ENCODE results near the gene WWOX.

WWOX gene

DNA sequence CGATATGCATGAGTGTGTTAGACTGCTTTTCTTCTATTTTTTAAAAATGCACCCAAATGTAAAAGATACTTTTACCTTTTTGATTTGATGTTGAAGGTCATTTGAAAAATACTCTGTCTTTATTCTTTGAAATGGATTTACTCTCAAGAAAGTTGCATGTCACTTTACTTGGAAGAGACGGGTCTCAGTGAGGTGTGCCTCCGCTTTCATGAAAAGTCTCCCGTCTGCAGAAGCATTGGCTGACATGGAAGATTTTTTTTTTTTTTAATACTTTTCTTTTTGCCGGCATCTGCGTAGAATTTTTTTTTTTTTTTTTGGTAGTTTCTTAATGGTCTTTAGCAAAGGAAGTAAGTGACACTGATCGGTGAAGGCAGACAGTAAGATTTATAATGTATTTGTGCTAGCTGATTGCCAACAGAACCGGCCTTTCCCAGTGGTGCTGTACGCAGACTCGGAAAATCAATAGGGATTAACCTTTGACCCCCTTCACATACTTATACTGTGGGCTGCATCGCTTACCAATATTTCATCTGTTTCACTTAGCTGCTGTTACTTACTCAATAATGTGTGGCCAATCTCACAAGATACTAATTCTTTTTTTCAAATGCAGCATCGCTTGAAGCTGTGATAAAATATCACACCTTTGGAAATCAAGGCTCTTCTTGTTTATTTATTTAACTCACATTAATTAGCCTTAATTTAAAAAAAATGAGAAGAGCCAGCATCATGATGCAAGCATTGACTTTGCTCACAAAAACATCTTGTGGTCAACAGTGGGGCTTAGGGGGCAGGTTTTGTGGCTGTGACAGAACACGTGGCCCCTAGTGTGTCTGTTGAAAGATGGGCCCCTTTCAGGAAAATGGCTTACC is 383.9 kb downstream of the WWOX start:
- Mint-ChIP-seq H3K9me3 (no peaks in the 10 kb centered on the region), H3K27ac (no peak overlapping the region), H3K36me3 (ENCODE audit: low read depth) (no peaks in the 10 kb centered on the region), H3K27me3 (ENCODE audit: low read depth) (no peaks in the 10 kb centered on the region), H3K4me3 (no peak overlapping the region), H3K4me1 (ENCODE audit: low read depth) (no peaks in the 10 kb centered on the region)
- no peak for DNase-seq (ENCODE audit: low spot score)

DNA sequence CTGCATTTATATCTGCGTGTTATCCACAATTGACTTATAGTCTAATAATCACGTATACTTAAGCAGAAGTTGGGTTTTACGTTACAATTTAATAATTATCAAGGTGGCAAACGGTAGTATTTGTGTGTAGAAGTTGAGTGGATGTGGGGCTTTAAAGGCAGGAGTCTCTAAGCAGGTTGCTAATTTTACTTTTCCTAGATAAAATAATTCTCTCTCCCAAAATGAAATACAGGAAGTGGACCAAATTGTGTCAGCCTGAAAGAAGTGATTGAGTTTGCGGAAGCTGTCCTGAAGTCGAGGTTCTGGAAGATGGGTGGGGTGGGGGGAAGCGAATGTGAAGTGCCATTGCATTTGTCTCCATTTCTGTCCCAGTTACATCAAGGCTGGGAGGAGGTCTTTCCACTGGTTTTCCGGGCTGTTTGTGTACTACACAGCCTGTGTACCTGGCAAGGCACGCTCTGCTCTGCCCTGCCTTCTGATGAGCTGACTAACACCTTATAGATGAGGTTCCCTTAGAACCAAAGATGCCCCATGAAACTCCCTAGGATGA is 385.1 kb downstream of the WWOX start:
- Mint-ChIP-seq H3K27ac (no peak overlapping the region), H3K4me3 (no peak overlapping the region), H3K36me3 (ENCODE audit: low read depth) (no peaks in the 10 kb centered on the region)

DNA sequence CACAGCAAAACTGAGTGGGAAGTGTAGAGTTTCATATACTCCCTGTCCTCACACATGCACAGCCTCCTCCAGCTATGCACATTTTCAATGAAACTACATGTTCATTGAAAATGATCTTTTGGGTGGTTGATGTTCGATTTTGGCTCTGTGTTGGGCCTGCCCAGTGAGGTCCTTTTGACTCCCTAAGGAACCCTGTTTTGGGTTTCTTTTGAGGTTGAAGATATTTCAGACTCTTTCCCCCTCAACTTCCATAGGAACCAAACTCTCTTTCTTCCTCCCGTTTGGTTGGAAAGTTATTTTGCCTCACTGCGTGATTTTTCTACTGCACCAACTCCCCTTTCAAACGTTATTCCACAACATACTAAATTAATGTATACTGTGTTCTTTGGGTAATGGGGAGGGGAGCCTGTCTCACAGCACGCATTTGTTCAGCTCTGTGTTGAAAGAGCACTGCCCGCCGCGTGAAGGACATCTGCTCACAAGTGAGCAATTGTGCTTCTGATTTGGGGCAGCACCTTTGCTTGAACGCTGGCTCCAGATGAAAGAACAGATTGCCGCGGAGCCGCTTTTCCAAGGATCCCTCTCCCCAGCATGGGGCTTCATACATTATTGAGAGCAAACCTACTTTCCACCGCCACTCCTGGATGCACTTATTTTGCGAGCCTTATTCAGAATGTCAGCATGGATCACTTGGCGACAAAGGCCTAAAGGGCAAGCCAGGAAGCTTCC is 385.9 kb downstream of the WWOX start:
- Mint-ChIP-seq H3K4me3 (no peak overlapping the region), H3K27ac (no peak overlapping the region)

More for the DNA sequence above, 385.1 kb downstream of the WWOX start:
- Mint-ChIP-seq H3K4me1 (ENCODE audit: low read depth) (no peaks in the 10 kb centered on the region), H3K9me3 (no peaks in the 10 kb centered on the region), H3K27me3 (ENCODE audit: low read depth) (no peaks in the 10 kb centered on the region)
- DNase-seq (ENCODE audit: low spot score), result no peak

DNA sequence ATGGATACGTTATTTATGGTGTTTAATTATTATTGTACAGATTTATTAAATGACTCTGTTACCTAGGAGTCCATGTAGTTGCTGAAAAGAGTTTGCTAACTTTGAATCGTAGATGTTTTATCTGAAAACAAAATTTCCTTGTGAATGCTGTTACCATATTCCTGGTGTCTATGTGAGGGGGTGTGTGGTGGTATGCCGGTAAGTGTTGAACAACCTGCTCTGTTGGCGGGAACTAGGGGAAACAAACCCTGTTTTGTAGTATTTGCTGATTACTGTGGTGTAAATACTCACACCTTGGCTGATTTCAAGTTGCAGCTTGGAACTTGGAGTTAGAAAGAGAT is 386.4 kb downstream of the WWOX start:
- no peak for DNase-seq (ENCODE audit: low spot score)
- Mint-ChIP-seq H3K27ac (no peak overlapping the region), H3K36me3 (ENCODE audit: low read depth) (no peaks in the 10 kb centered on the region), H3K4me1 (ENCODE audit: low read depth) (no peaks in the 10 kb centered on the region), H3K27me3 (ENCODE audit: low read depth) (no peaks in the 10 kb centered on the region), H3K4me3 (no peak overlapping the region), H3K9me3 (no peaks in the 10 kb centered on the region)

More for the DNA sequence above, 385.9 kb downstream of the WWOX start:
- Mint-ChIP-seq H3K27me3 (ENCODE audit: low read depth) (no peaks in the 10 kb centered on the region), H3K4me1 (ENCODE audit: low read depth) (no peaks in the 10 kb centered on the region), H3K9me3 (no peaks in the 10 kb centered on the region), H3K36me3 (ENCODE audit: low read depth) (no peaks in the 10 kb centered on the region)
- no peak for DNase-seq (ENCODE audit: low spot score)

DNA sequence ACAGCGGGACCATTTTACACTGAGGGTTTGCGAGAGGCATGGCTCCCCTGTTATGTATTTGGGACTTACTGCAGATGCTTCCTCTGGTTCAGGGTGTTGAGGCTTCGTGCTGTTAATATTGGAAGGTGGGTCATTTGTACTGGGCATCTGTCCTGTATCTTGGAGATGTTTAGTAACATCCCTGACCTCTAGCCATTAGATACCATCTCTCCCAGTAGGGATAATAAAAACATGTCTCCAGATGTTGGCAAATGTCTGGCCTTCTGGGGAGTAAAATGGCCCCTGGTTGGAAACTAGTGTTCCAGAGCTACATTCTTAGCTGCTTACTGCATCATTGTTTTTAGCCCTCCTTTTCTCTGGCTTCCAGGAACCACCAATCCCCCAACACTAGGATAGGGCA is 388.0 kb downstream of the WWOX start:
- H3K27me3 Mint-ChIP-seq (ENCODE audit: low read depth), result no peaks in the 10 kb centered on the region
- H3K4me3 Mint-ChIP-seq, result no peak overlapping the region
- DNase-seq (ENCODE audit: low spot score), result no peak

DNA sequence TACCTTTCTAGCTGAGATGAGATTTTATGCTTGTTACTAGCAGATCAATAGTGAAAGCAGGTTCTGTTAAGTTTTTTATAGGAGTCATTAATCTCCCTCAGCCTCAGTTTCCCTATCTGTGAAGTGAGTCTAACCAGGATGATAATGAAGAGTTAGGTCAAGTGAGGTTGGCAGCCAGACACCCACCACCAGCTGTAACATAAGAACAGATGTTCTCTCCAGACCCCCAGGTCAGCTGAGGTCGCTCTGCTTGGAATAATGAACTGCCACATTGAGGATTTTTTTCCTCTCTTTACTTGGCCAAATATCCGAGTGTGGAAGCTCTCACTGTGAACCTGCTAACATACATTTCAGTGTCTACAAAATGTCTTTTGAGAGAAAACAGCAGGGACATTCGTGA is 389.6 kb downstream of the WWOX start:
- no peak for DNase-seq (ENCODE audit: low spot score)
- Mint-ChIP-seq H3K36me3 (ENCODE audit: low read depth) (no peaks in the 10 kb centered on the region), H3K4me1 (ENCODE audit: low read depth) (no peaks in the 10 kb centered on the region), H3K9me3 (no peaks in the 10 kb centered on the region), H3K4me3 (no peak overlapping the region), H3K27ac (no peak overlapping the region), H3K27me3 (ENCODE audit: low read depth) (no peaks in the 10 kb centered on the region)

More for the DNA sequence above, 388.0 kb downstream of the WWOX start:
- Mint-ChIP-seq H3K27ac (no peak overlapping the region), H3K4me1 (ENCODE audit: low read depth) (no peaks in the 10 kb centered on the region), H3K36me3 (ENCODE audit: low read depth) (no peaks in the 10 kb centered on the region), H3K9me3 (no peaks in the 10 kb centered on the region)

DNA sequence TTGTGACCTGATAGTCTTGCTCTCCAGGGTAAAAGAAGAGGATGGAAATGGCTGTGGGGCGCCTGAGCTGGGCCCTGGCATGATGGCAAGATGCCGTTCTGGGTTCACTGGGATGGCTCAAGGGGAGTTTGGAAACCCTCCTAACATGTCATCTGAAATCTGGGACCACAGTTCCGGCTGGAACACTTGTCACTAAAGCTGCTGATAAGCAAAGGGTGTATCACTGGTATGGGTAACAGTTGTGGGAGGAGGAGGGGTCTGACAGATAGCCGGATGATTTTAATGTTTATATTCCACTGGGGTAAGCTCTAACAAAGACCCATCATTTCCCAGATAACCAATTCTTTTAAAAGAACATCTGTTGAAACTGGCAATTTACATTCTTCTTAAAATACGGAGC is 390.2 kb downstream of the WWOX start:
- no peak for DNase-seq (ENCODE audit: low spot score)
- no peaks in the 10 kb centered on the region for H3K27me3 Mint-ChIP-seq (ENCODE audit: low read depth)
- no peaks in the 10 kb centered on the region for H3K9me3 Mint-ChIP-seq
- H3K27ac Mint-ChIP-seq, result no peak overlapping the region
- H3K36me3 Mint-ChIP-seq (ENCODE audit: low read depth), result no peaks in the 10 kb centered on the region
- no peaks in the 10 kb centered on the region for H3K4me1 Mint-ChIP-seq (ENCODE audit: low read depth)
- H3K4me3 Mint-ChIP-seq, result no peak overlapping the region

DNA sequence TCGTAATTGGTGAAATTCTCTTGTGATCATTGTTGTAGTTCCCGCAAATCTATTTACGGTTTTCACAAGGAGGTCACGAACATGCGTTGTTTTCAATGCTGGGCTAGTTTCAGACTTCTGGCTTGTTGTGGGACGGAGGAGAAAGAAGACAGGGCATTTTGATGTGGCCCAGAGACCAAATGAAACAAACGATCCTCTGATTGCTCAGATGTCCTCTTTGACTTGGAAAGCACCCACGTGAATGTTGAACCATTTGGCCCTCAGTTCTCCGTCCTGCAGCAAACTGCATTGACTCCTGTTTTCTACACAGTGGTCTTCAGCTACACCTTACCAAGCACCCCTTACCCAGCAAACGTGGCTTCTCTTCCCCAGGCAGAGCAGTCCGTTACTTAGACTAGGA is 391.0 kb downstream of the WWOX start:
- Mint-ChIP-seq H3K9me3 (no peaks in the 10 kb centered on the region), H3K4me3 (no peak overlapping the region), H3K36me3 (ENCODE audit: low read depth) (no peaks in the 10 kb centered on the region), H3K27me3 (ENCODE audit: low read depth) (no peaks in the 10 kb centered on the region), H3K4me1 (ENCODE audit: low read depth) (no peaks in the 10 kb centered on the region), H3K27ac (no peak overlapping the region)
- DNase-seq (ENCODE audit: low spot score), result no peak

DNA sequence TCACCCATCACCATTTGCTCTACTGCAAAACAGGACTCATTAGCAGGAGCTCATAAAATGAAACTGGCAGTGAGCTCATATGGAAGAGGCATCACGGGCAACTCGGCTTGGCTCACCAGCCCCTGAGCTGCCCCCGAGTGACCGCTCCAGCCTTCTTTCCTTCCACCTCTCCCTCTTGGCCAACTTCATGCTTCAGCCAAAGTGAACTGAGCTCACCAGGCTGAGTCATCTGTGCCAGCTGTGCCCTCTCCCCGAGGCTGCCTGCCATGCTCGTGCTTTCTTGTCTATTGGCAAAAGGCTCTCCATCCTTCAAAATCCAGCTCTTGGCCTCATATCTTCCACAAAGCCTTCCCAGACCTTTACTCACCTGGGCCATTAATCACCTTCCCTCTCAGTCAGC is 391.4 kb downstream of the WWOX start:
- Mint-ChIP-seq H3K4me1 (ENCODE audit: low read depth) (no peaks in the 10 kb centered on the region), H3K27ac (no peak overlapping the region), H3K4me3 (no peak overlapping the region), H3K36me3 (ENCODE audit: low read depth) (no peaks in the 10 kb centered on the region), H3K27me3 (ENCODE audit: low read depth) (no peaks in the 10 kb centered on the region), H3K9me3 (no peaks in the 10 kb centered on the region)
- DNase-seq (ENCODE audit: low spot score), result no peak

DNA sequence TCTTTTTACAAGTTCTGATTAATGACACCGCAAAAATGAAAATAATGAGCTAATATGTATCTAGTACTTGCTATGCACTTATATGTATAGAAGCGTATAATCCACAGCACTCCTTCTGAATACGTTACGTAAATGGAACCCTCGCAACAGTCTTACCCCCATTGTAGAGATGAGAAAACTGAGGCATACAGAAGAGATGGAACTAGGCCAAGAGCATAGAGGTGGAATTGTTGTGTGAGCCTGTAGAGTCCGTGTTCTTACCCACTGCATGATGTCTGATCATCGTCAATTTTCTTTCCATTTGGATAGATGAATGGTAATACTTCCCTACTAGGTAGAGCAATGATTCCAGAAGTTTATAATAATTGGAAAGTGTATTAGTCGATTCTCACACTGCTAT is 394.1 kb downstream of the WWOX start:
- Mint-ChIP-seq H3K4me1 (ENCODE audit: low read depth) (no peaks in the 10 kb centered on the region), H3K27ac (no peak overlapping the region)

DNA sequence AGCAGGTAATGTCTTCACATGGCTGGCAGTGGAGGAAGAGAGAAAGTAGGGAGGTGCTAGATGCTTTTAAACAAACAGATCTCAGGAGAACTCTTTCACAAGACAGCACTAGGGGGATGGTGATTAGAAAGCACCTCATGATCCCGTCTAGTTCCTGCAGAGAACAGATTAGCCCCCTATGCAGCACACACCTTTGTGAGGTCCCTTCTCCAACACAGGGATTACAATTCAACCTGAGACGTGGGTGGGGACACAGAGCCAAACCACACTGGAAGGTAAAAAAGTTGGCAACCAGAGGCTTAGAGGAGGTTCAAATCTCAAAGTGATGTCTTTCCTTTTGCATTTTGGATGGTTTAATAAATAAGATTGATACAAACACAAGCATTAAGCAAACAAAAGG is 394.7 kb downstream of the WWOX start:
- H3K36me3 Mint-ChIP-seq (ENCODE audit: low read depth), result no peaks in the 10 kb centered on the region
- H3K27ac Mint-ChIP-seq, result no peak overlapping the region
- no peaks in the 10 kb centered on the region for H3K4me1 Mint-ChIP-seq (ENCODE audit: low read depth)
- no peak overlapping the region for H3K4me3 Mint-ChIP-seq
- no peak for DNase-seq (ENCODE audit: low spot score)
- H3K9me3 Mint-ChIP-seq, result no peaks in the 10 kb centered on the region
- H3K27me3 Mint-ChIP-seq (ENCODE audit: low read depth), result no peaks in the 10 kb centered on the region

More for the DNA sequence above, 394.1 kb downstream of the WWOX start:
- Mint-ChIP-seq H3K4me3 (no peak overlapping the region), H3K27me3 (ENCODE audit: low read depth) (no peaks in the 10 kb centered on the region), H3K9me3 (no peaks in the 10 kb centered on the region), H3K36me3 (ENCODE audit: low read depth) (no peaks in the 10 kb centered on the region)
- no peak for DNase-seq (ENCODE audit: low spot score)

DNA sequence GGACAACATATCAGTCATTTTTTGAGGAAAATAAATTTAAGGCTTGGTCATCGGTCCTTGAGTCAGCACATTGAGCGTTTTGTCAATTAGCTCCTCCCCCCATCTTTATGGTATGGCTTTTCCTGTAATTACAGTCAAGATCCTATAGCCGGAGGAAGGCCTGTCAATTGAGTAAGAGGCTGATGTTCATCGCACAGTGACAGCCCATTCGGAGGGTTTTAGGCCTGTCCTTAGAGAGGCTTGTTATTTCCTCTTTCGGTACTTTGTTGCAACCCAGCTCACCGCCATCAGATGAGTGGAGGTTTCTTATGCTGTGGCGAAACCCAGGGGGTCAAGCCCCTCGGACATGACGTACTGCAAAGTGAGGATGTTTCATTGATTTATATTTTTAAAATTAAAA is 395.2 kb downstream of the WWOX start:
- Mint-ChIP-seq H3K4me1 (ENCODE audit: low read depth) (no peaks in the 10 kb centered on the region), H3K27me3 (ENCODE audit: low read depth) (no peaks in the 10 kb centered on the region), H3K27ac (no peak overlapping the region), H3K36me3 (ENCODE audit: low read depth) (no peaks in the 10 kb centered on the region), H3K9me3 (no peaks in the 10 kb centered on the region), H3K4me3 (no peak overlapping the region)
- no peak for DNase-seq (ENCODE audit: low spot score)

DNA sequence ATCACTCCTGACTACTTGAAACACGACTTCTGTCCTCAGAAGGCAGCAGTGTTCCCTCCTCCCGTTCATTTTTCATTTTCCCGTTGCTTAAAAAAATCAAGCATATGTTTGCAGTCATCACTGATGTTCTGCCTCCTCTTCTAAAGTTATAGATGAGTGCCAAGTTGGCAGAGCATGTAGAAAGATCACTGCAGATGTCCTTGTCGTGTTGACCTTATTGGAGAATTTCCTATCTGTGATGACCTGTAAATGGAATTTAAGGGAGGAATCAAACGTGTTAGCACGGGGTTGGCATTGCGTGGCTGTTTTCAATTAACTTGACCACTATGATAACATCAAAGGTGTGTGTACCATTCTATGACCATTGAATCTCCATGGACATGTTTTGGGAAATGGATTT is 396.7 kb downstream of the WWOX start:
- Mint-ChIP-seq H3K27me3 (ENCODE audit: low read depth) (no peaks in the 10 kb centered on the region), H3K4me1 (ENCODE audit: low read depth) (no peaks in the 10 kb centered on the region)

DNA sequence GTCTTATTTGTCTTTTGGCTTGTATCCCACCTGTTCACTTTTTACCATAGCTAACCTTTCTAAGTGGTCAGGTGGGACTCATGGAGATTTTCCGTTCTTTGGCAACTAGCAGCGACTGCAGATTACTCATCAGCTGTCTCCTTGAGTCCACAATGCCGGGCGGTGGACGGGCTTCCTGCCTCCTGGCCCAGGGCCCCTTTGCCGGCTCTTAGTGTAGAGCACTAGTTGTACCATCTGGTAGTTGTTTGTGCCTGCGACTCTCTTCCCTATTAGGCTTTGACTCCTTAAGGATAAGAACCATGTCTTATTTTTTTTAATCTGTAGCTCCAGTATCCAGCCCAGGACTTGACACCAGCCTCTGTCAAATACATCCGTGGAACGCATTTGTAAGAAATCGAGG is 399.9 kb downstream of the WWOX start:
- DNase-seq (ENCODE audit: low spot score), result no peak
- Mint-ChIP-seq H3K27me3 (ENCODE audit: low read depth) (no peaks in the 10 kb centered on the region), H3K36me3 (ENCODE audit: low read depth) (no peaks in the 10 kb centered on the region), H3K27ac (no peak overlapping the region), H3K4me3 (no peak overlapping the region), H3K4me1 (ENCODE audit: low read depth) (no peaks in the 10 kb centered on the region), H3K9me3 (no peaks in the 10 kb centered on the region)

More for the DNA sequence above, 396.7 kb downstream of the WWOX start:
- H3K9me3 Mint-ChIP-seq, result no peaks in the 10 kb centered on the region
- no peak overlapping the region for H3K27ac Mint-ChIP-seq
- no peak overlapping the region for H3K4me3 Mint-ChIP-seq
- DNase-seq (ENCODE audit: low spot score), result no peak
- H3K36me3 Mint-ChIP-seq (ENCODE audit: low read depth), result no peaks in the 10 kb centered on the region
